ENCODE results near the gene CRAT. TPM values are rescaled to one million over a fixed set of nuclear protein-coding genes. Genes with fewer than 3 reads are reported as not detected.

Gene CRAT
- total RNA-seq: 22.2 and 29.1 TPM in 2 replicates

GRCh38 chr9:129110740-129111527 is at the start of gene CRAT, which contains the start of gene PTPA:
CRAT (minus strand) TSS chr9:129110793; CDS start chr9:129110509, 284 bp downstream.
PTPA (plus strand) TSS chr9:129111415; CDS start chr9:129111601, 186 bp downstream.

GRCh38 chr9:129080601-129081387 is 29.8 kb downstream of the CRAT start, which contains the start of gene DOLPP1:
DOLPP1 (plus strand) TSS chr9:129081111; CDS start chr9:129081132, 21 bp downstream.

Other genes starting within 250 kb of the CRAT start
- 7.6 and 10.8 TPM in 2 replicates for gene KYAT1, start 228.8 kb downstream of the CRAT start, total RNA-seq
- 110 and 120 TPM in 2 replicates for gene LRRC8A, start 228.7 kb downstream of the CRAT start, total RNA-seq
- gene PHYHD1, start 189.8 kb downstream of the CRAT start, total RNA-seq: 0.27 and 0.75 TPM in 2 replicates
- 23.4 and 30.9 TPM in 2 replicates for gene DOLK, start 163.2 kb downstream of the CRAT start, total RNA-seq
- 44.7 and 55.3 TPM in 2 replicates for gene NUP188, start 163.1 kb downstream of the CRAT start, total RNA-seq
- 23.4 and 40.7 TPM in 2 replicates for gene SH3GLB2, start 82.5 kb downstream of the CRAT start, total RNA-seq
- 18.7 and 21.5 TPM in 2 replicates for gene MIGA2, start 74.2 kb downstream of the CRAT start, total RNA-seq
- 9.4 and 10.2 TPM in 2 replicates for gene DOLPP1, start 29.7 kb downstream of the CRAT start, total RNA-seq
- 80.2 and 101 TPM in 2 replicates for gene PTPA, start 622 bp upstream of the CRAT start, total RNA-seq
- 10.5 and 19.6 TPM in 2 replicates for gene IER5L, start 67.5 kb upstream of the CRAT start, total RNA-seq